Erythroblast (primary cell): Measurements from ENCODE around the gene CYSLTR1.

Experiments
- GATA1 ChIP-seq: IDR thresholded peaks from 2 replicates; pipeline ENCODE4 v1.6.1; 2011; ENCODE audit warnings: low read depth, mild to moderate bottlenecking, control low read depth, low read length, moderate library complexity
- POLR2A ChIP-seq: IDR thresholded peaks from 2 replicates; pipeline ENCODE4 v1.6.1; 2011; ENCODE audit warnings: mild to moderate bottlenecking, low read length

GRCh38 chrX:78316265-78316664 is 11.1 kb downstream of the CYSLTR1 start:
- no peak for TF ChIP-seq POLR2A
- no peak for TF ChIP-seq GATA1
